ENCODE data around the gene NACC2. TPM values are rescaled to one million over a fixed set of nuclear protein-coding genes. Genes with fewer than 3 reads are reported as not detected.

Gene NACC2
- total and polyA plus RNA-seq, 10 of the 15 experiments (the other 5 are each of a cell fraction or from before 2014, with no cell fraction given), result 0.66 to 14.7 (median 3.5) TPM

GRCh38 chr9:136059321-136059791, 35.7 kb downstream of the NACC2 start:
- BruUV-seq (replicated peaks), result no TSS peak
- H3K9ac ChIP-seq (ENCODE audit: control insufficient read depth, insufficient read depth, low read length), result no peak overlapping the region
- no peak overlapping the region for H3K4me3 ChIP-seq
- H3K4me2 ChIP-seq (ENCODE audit: control insufficient read depth, insufficient read depth), result no peak overlapping the region
- ATAC-seq (no peak), FAIRE-seq (no peak), DNase-seq (ENCODE audit: low read depth, low spot score) (no peak)
- H3K79me2 ChIP-seq (ENCODE audit: control insufficient read depth, insufficient read depth, low read length), result no peaks in the 10 kb centered on the region
- no peak overlapping the region for H2AFZ ChIP-seq (ENCODE audit: control insufficient read depth, low read depth, low read length)
- POLR2A ChIA-PET, result no interaction called here
- H3K36me3 ChIP-seq (ENCODE audit: control insufficient read depth in 2 of 2, insufficient read depth in 2 of 2, low read length in 1 of 2), result no peaks in the 10 kb centered on the region
- CTCF ChIA-PET, result interaction anchor here (0.6 kb wide), 1 partner anchor 117 kb away, joined by 4 read pairs; no protein-coding TSS in a partner anchor
- no peak overlapping the region for H3K27ac ChIP-seq (ENCODE audit: control insufficient read depth, insufficient read depth)
- no peaks in the 10 kb centered on the region for H4K20me1 ChIP-seq (ENCODE audit: control insufficient read depth, insufficient read depth)
- no peaks in the 10 kb centered on the region for H3K27me3 ChIP-seq (replicated peaks in 1 of 2; ENCODE audit: control insufficient read depth in 2 of 2, insufficient read depth in 2 of 2, low read length in 1 of 2)
- no peaks in the 10 kb centered on the region for H3K9me3 ChIP-seq (replicated peaks; ENCODE audit: control insufficient read depth, insufficient read depth, low read length)
- TF ChIP-seq SIX5 (IDR thresholded peaks at IDR 0.05; ENCODE audit: low read depth, low read length, severe bottlenecking) (no peak), CEBPB (IDR thresholded peaks at IDR 0.05; ENCODE audit: borderline replicate concordance in 1 of 2, low read depth in 2 of 2, low read length in 2 of 2) (no peak), RAD51 (IDR thresholded peaks at IDR 0.05) (no peak), SUZ12 (IDR thresholded peaks at IDR 0.05; ENCODE audit: unreplicated experiment) (no peak), MAX (IDR thresholded peaks at IDR 0.05; ENCODE audit: low read depth, low read length) (no peak), NR2F1 (conservative IDR thresholded peaks at IDR 0.05) (no peak), EP300 (IDR thresholded peaks at IDR 0.05; ENCODE audit: borderline replicate concordance in 1 of 2, control insufficient read depth in 1 of 2, low read depth in 2 of 2, low read length in 2 of 2) (no peak), BRCA1 (IDR thresholded peaks at IDR 0.05; ENCODE audit: low read depth, low read length) (no peak), ATF7 (IDR thresholded peaks at IDR 0.05; ENCODE audit: low read depth) (no peak)
- in situ Hi-C loops (cut with MboI) (no loop called here), intact Hi-C loops (cut with micrococcal nuclease; ENCODE audit: unreplicated experiment) (no loop called here)
- RAD21 ChIA-PET (ENCODE audit: unreplicated experiment), result no interaction called here
- no peaks in the 10 kb centered on the region for H3K4me1 ChIP-seq (ENCODE audit: control insufficient read depth, insufficient read depth, low read length)
- SMC1A ChIA-PET (ENCODE audit: uncharacterized antibody, unreplicated experiment), result no interaction called here
- 57% methylated on average over 14 of the region's 20 CpGs for WGBS (ENCODE audit: insufficient coverage, insufficient replicate concordance, low lambda C conversion rate, missing lambda C conversion rate)

All from GM12878 (cell line).